Limb (tissue), 2 donors: ENCODE measurements around the gene DUSP2.
"Not testable (repeated sequence)": the region's sequence is repeated elsewhere in the genome, so short reads cannot be mapped to it uniquely, and the experiment has no call there.

Experiments
- DNase-seq, 2 donors: peaks; one replicate each; pipeline ENCODE4 v3.0.0-alpha.2; 2016; ENCODE audit errors: extremely low spot score in 2 of 2

The DUSP2 gene

GRCh38 chr2:96148410-96149217 is 3.4 kb upstream of the DUSP2 start:
- DNase-seq, result peak; percentile 60 to 86

GRCh38 chr2:96147593-96148201 is 2.5 kb upstream of the DUSP2 start:
- peak in 1 of 2 donors; percentile 38 for DNase-seq

- peak in 1 of 2 donors; percentile 37 for DNase-seq
These were observed 1.8 kb upstream of the DUSP2 start for GRCh38 chr2:96146881-96147592.

GRCh38 chr2:96146153-96146880 is 1.1 kb upstream of the DUSP2 start:
- DNase-seq, result peak; percentile 16 to 56

- no peak for DNase-seq
These were observed 560 bp upstream of the DUSP2 start for GRCh38 chr2:96145848-96146152.

- DNase-seq, result no peak
These were observed 682 bp downstream of the DUSP2 start for GRCh38 chr2:96144481-96145035.

- DNase-seq, result peak in 1 of 2 donors; percentile 39
These were observed 1.3 kb downstream of the DUSP2 start for GRCh38 chr2:96143848-96144480.

GRCh38 chr2:96143231-96143847 is 1.9 kb downstream of the DUSP2 start:
- DNase-seq, result no peak

- no peak for DNase-seq
These were observed 2.8 kb downstream of the DUSP2 start for GRCh38 chr2:96142217-96143113.

GRCh38 chr2:96141624-96141967 is 3.6 kb downstream of the DUSP2 start:
- not testable (repeated sequence) for DNase-seq

- DNase-seq, result no peak
These were observed 4.2 kb downstream of the DUSP2 start for GRCh38 chr2:96140941-96141623.

GRCh38 chr2:96139181-96139758 is 6.0 kb downstream of the DUSP2 start:
- no peak for DNase-seq

GRCh38 chr2:96138179-96139145 is 6.8 kb downstream of the DUSP2 start, which contains the start of gene ASTL:
Gene ASTL (minus strand): TSS chr2:96138502. CDS start chr2:96138436, 66 bp downstream.
- no peak for DNase-seq

- no peak for DNase-seq
These were observed 7.7 kb downstream of the DUSP2 start for GRCh38 chr2:96137321-96138178.

- no peak for DNase-seq
These were observed 9.0 kb downstream of the DUSP2 start for GRCh38 chr2:96136129-96136720.

GRCh38 chr2:96135621-96136020 is 9.6 kb downstream of the DUSP2 start:
- DNase-seq, result no peak
